H9 (cell line): ENCODE measurements around the gene PEX10. TPM values are rescaled to one million over a fixed set of nuclear protein-coding genes. Genes with fewer than 3 reads are reported as not detected.

Source experiments
- DNase-seq: peaks from one replicate; pipeline ENCODE4 v3.0.0-alpha.2; 2017
- H2AFZ ChIP-seq: one replicate; pipeline ENCODE4 v1.6.1; 2013; ENCODE audit warnings: mild to moderate bottlenecking, low read length, control low read depth, moderate library complexity
- H2AK5ac ChIP-seq: 2 replicates; pipeline ENCODE4 v1.6.1; 2013; ENCODE audit warnings: low read length, control low read depth, mixed read lengths; ENCODE audit not compliant: insufficient read length
- H2BK120ac ChIP-seq: one replicate; pipeline ENCODE4 v1.6.1; 2013; ENCODE audit warnings: low read depth, mild to moderate bottlenecking, low read length, control low read depth, inconsistent platforms; ENCODE audit not compliant: poor library complexity, severe bottlenecking
- H2BK12ac ChIP-seq: 2 replicates; pipeline ENCODE4 v1.6.1; 2013; ENCODE audit warnings: low read length, control low read depth, mixed read lengths, low read depth; ENCODE audit not compliant: insufficient read length
- H2BK15ac ChIP-seq: 2 replicates; pipeline ENCODE4 v1.6.1; 2013; ENCODE audit warnings: low read depth, low read length, control low read depth
- H2BK20ac ChIP-seq: one replicate; pipeline ENCODE4 v1.6.1; 2013; ENCODE audit warnings: low read depth, mild to moderate bottlenecking, low read length, control low read depth, inconsistent platforms; ENCODE audit not compliant: poor library complexity, severe bottlenecking
- H2BK5ac ChIP-seq: 2 replicates; pipeline ENCODE4 v1.6.1; 2013; ENCODE audit warnings: low read length, control low read depth, mixed read lengths; ENCODE audit not compliant: insufficient read length
- H3K14ac ChIP-seq: 2 replicates; pipeline ENCODE4 v1.6.1; 2013; ENCODE audit warnings: low read length, control low read depth; ENCODE audit not compliant: insufficient read depth
- H3K18ac ChIP-seq: 2 replicates; pipeline ENCODE4 v1.6.1; 2013; ENCODE audit warnings: low read depth, mild to moderate bottlenecking, mixed read lengths, low read length, control low read depth; ENCODE audit not compliant: insufficient read length
- H3K23ac ChIP-seq: 2 replicates; pipeline ENCODE4 v1.6.1; 2013; ENCODE audit warnings: low read length, control low read depth, mixed read lengths, low read depth; ENCODE audit not compliant: insufficient read length
- H3K23me2 ChIP-seq: 2 replicates; pipeline ENCODE4 v1.6.1; 2013; ENCODE audit warnings: low read depth, mild to moderate bottlenecking, mixed read lengths, low read length, control low read depth; ENCODE audit not compliant: insufficient read length, poor library complexity, severe bottlenecking
- H3K27ac ChIP-seq: 2 replicates; pipeline ENCODE4 v1.5.1; 2013; ENCODE audit warnings: low read length, control low read depth, mixed read lengths, low read depth; ENCODE audit not compliant: insufficient read length
- H3K27me3 ChIP-seq: 2 replicates; pipeline ENCODE4 v1.6.1; 2013; ENCODE audit warnings: low read length, control low read depth, inconsistent platforms; ENCODE audit not compliant: insufficient read depth
- H3K4ac ChIP-seq: 2 replicates; pipeline ENCODE4 v1.6.1; 2013; ENCODE audit warnings: low read depth, mild to moderate bottlenecking, control low read depth, inconsistent platforms, low read length, moderate library complexity
- H3K4me1 ChIP-seq: 2 replicates; pipeline ENCODE4 v1.6.1; 2013; ENCODE audit warnings: low read length, control low read depth, inconsistent platforms; ENCODE audit not compliant: insufficient read depth
- H3K4me2 ChIP-seq: 2 replicates; pipeline ENCODE4 v1.6.1; 2013; ENCODE audit warnings: low read length, control low read depth, mixed read lengths; ENCODE audit not compliant: insufficient read length, insufficient read depth
- H3K56ac ChIP-seq: 2 replicates; pipeline ENCODE4 v1.6.1; 2013; ENCODE audit warnings: low read depth, mild to moderate bottlenecking, mixed read lengths, low read length, control low read depth; ENCODE audit not compliant: insufficient read length
- H3K79me1 ChIP-seq: 2 replicates; pipeline ENCODE4 v1.6.1; 2013; ENCODE audit warnings: low read depth, mild to moderate bottlenecking, moderate library complexity, low read length, control low read depth, inconsistent platforms; ENCODE audit not compliant: insufficient read depth, poor library complexity, severe bottlenecking
- H3K79me2 ChIP-seq: 2 replicates; pipeline ENCODE4 v1.6.1; 2013; ENCODE audit warnings: low read length, control low read depth, inconsistent platforms; ENCODE audit not compliant: insufficient read depth
- H3K9ac ChIP-seq: 2 replicates; pipeline ENCODE4 v1.6.1; 2013; ENCODE audit warnings: low read length, control low read depth, mixed read lengths; ENCODE audit not compliant: insufficient read length; ENCODE audit errors: extremely low read depth
- H3K9me3 ChIP-seq: one replicate; pipeline ENCODE4 v1.6.1; 2013; ENCODE audit warnings: low read depth, low read length, inconsistent platforms; ENCODE audit not compliant: control insufficient read depth
- H3T11ph ChIP-seq: one replicate; pipeline ENCODE4 v1.6.1; 2013; ENCODE audit warnings: mild to moderate bottlenecking, low read length, control low read depth, inconsistent platforms
- H4K20me1 ChIP-seq: one replicate; pipeline ENCODE4 v1.6.1; 2013; ENCODE audit not compliant: control insufficient read depth, insufficient read length, insufficient read depth
- H4K5ac ChIP-seq: 2 replicates; pipeline ENCODE4 v1.6.1; 2013; ENCODE audit warnings: low read depth, mild to moderate bottlenecking, mixed read lengths, low read length, control low read depth; ENCODE audit not compliant: insufficient read length
- H4K8ac ChIP-seq: replicated peaks from 2 replicates; pipeline ENCODE4 v1.6.1; 2013; ENCODE audit warnings: low read length, control low read depth, mixed read lengths, low read depth; ENCODE audit not compliant: insufficient read length
- H4K91ac ChIP-seq: 2 replicates; pipeline ENCODE4 v1.6.1; 2013; ENCODE audit warnings: low read depth, mild to moderate bottlenecking, moderate library complexity, mixed read lengths, low read length, control low read depth; ENCODE audit not compliant: insufficient read length
- H3K27ac Mint-ChIP-seq, 3 experiments: 2 replicates in 2 of 3; 3 replicates in 1 of 3; pipeline ENCODE4 v1.8.0; 2020 to 2021; ENCODE audit warnings: mixed read lengths in 3 of 3, mild to moderate bottlenecking in 1 of 3, moderate library complexity in 1 of 3
- H3K27me3 Mint-ChIP-seq: 2 replicates; pipeline ENCODE4 v1.8.0; 2021; ENCODE audit warnings: low read depth, mild to moderate bottlenecking, moderate library complexity, mixed read lengths
- H3K36me3 Mint-ChIP-seq, 3 experiments: 2 replicates in 2 of 3; 3 replicates in 1 of 3; pipeline ENCODE4 v1.8.0; 2020 to 2021; ENCODE audit warnings: low read depth in 3 of 3, mixed read lengths in 3 of 3; ENCODE audit not compliant: insufficient read depth in 1 of 3
- H3K4me1 Mint-ChIP-seq, 2 experiments: 2 replicates each; pipeline ENCODE4 v1.8.0; 2020; ENCODE audit warnings: mixed read lengths in 2 of 2
- H3K4me3 Mint-ChIP-seq, 2 experiments: 2 replicates in 1 of 2; 3 replicates in 1 of 2; pipeline ENCODE4 v1.8.0; 2020 to 2021; ENCODE audit warnings: mild to moderate bottlenecking in 2 of 2, mixed read lengths in 2 of 2, moderate library complexity in 1 of 2
- H3K9me3 Mint-ChIP-seq, 2 experiments: 2 replicates in 1 of 2; 3 replicates in 1 of 2; pipeline ENCODE4 v1.8.0; 2020; ENCODE audit warnings: mild to moderate bottlenecking in 2 of 2, mixed read lengths in 2 of 2, moderate library complexity in 1 of 2
- WGBS: extraction: QIAGEN DNeasy Blood & Tissue Kit; methylation state at CpG from one replicate; pipeline ENCODE4 v1.1.7; 2013; ENCODE audit warnings: missing lambda C conversion rate, low lambda C conversion rate, mixed read lengths; ENCODE audit not compliant: insufficient read length; ENCODE audit errors: extremely low coverage; 5-methylcytosine and 5-hydroxymethylcytosine counted together
- total RNA-seq: library from RNA; stranded (reverse); gene quantifications from 2 replicates; pipeline ENCODE4 v1.2.1, GENCODE V29; 2021
- TF ChIP-seq, protein P1 (sequence below): fragments of 200-600 bp; sonication (generic); conservative IDR thresholded peaks from 3 replicates; pipeline ENCODE4 v1.8.0; 2021; ENCODE audit warnings: antibody characterized with exemption, mild to moderate bottlenecking

The PEX10 gene
- total RNA-seq, 1 experiment from 2014 or later, result 34.4 TPM

DNA sequence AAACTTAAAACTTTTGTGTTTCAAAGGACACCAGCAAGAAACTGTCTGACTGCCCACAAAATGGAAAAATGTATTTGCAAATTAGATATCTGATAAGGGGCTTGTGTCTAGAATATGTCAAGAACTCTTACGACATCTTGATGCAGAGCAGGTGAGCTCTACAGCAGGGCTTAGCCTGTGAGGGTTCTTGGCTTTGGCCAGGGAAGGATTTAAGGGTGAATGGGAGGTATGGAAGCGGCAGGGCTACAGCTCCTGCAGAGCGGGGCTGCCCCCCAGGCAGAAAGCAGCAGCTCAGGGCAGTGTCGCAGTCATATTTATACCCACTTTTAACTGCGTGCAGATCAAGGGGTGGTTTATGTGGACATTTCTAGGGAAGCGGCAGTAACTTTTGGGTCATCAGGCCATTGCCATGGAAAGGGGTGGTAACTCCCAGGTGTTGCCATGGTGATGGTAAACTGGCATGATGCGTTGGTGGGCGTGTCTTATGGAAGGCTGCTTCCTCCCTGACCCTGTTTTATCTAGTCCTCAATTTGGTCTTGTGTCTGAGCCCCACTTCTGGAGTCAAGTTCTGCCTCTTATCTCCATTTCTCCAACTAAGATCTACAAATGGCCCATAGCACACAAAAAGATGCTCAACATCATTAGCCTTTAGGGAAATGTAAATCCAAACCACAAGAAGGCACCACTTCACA lies 44.2 kb downstream of the PEX10 start:
- Mint-ChIP-seq H3K4me3 (no peak overlapping the region; a peak in 1 of 5 replicates), H3K27me3 (peaks cover 3% of the 10 kb centered on the region; the same call in 1 of the 2 replicates), H3K9me3 (peaks cover 7 to 12% of the 10 kb centered on the region in 2 experiments), H3K4me1 (peaks cover 0 to 2% of the 10 kb centered on the region in 2 experiments; a peak in 1 of 4 replicates), H3K36me3 (peaks cover 5 to 19% (median 7%) of the 10 kb centered on the region in 3 experiments), H3K27ac (peak overlapping the region in 1 of 3 experiments; percentile 9; a peak in 1 of 7 replicates)
- Histone ChIP-seq H2AK5ac (no peak overlapping the region), H3K27me3 (no peaks in the 10 kb centered on the region), H3K9me3 (no peaks in the 10 kb centered on the region), H3K4me2 (no peak overlapping the region), H4K20me1 (no peaks in the 10 kb centered on the region), H2BK15ac (no peak overlapping the region), H3K18ac (no peak overlapping the region), H2BK12ac (no peak overlapping the region), H3K23ac (no peak overlapping the region), H3T11ph (no peak overlapping the region), H3K14ac (no peak overlapping the region), H4K8ac (no peak overlapping the region), H3K56ac (no peak overlapping the region), H3K23me2 (no peaks in the 10 kb centered on the region), H3K9ac (no peak overlapping the region), H3K27ac (no peak overlapping the region), H3K4me1 (no peaks in the 10 kb centered on the region), H2AFZ (no peak overlapping the region), H2BK120ac (no peak overlapping the region), H4K5ac (no peak overlapping the region), H2BK5ac (no peak overlapping the region), H3K79me2 (no peaks in the 10 kb centered on the region), H4K91ac (no peak overlapping the region), H3K79me1 (no peaks in the 10 kb centered on the region), H3K4ac (no peak overlapping the region), H2BK20ac (no peak overlapping the region)
- DNase-seq, result no peak
- TF ChIP-seq, protein P1, sequence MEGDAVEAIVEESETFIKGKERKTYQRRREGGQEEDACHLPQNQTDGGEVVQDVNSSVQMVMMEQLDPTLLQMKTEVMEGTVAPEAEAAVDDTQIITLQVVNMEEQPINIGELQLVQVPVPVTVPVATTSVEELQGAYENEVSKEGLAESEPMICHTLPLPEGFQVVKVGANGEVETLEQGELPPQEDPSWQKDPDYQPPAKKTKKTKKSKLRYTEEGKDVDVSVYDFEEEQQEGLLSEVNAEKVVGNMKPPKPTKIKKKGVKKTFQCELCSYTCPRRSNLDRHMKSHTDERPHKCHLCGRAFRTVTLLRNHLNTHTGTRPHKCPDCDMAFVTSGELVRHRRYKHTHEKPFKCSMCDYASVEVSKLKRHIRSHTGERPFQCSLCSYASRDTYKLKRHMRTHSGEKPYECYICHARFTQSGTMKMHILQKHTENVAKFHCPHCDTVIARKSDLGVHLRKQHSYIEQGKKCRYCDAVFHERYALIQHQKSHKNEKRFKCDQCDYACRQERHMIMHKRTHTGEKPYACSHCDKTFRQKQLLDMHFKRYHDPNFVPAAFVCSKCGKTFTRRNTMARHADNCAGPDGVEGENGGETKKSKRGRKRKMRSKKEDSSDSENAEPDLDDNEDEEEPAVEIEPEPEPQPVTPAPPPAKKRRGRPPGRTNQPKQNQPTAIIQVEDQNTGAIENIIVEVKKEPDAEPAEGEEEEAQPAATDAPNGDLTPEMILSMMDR, result no peak
- WGBS, result no CpG with 5 or more reads among the region's 8 CpGs
